A204.1 (cell line): Measurements from ENCODE around the gene ANK3.

Experiments used
- FAIRE-seq: peaks from 2 replicates; lab custom pipeline; 2012; peaks lifted over from hg19 to GRCh38; lab: Jason Lieb, UNC

Gene ANK3

GRCh38 chr10:60413306-60414012 lies 23.8 kb upstream of the ANK3 start:
- no peak for FAIRE-seq

GRCh38 chr10:60410970-60411369 lies 21.3 kb upstream of the ANK3 start:
- FAIRE-seq: no peak

- no peak for FAIRE-seq
These were observed 19.5 kb upstream of the ANK3 start for GRCh38 chr10:60409202-60409601.

GRCh38 chr10:60406182-60406581 lies 16.5 kb upstream of the ANK3 start:
- no peak for FAIRE-seq

DNA sequence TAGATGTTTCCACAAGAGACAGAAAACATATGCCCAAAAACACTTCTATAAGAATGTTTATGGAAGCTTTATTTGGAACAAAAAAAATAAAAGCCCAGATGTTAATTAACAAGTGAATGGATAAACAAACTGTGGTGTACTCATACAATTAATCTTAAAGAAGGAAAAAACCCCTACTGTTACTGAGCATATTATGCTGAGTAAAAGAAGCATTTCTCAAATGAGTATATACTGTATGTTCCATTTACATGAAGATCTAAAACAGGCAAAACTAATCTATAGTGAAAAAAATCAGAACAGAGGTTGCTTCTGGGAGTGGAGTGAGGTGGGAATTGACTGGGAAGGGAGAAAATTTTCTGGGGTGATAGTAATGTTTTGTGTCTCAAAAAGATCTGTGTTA lies 15.5 kb upstream of the ANK3 start:
- no peak for FAIRE-seq

DNA sequence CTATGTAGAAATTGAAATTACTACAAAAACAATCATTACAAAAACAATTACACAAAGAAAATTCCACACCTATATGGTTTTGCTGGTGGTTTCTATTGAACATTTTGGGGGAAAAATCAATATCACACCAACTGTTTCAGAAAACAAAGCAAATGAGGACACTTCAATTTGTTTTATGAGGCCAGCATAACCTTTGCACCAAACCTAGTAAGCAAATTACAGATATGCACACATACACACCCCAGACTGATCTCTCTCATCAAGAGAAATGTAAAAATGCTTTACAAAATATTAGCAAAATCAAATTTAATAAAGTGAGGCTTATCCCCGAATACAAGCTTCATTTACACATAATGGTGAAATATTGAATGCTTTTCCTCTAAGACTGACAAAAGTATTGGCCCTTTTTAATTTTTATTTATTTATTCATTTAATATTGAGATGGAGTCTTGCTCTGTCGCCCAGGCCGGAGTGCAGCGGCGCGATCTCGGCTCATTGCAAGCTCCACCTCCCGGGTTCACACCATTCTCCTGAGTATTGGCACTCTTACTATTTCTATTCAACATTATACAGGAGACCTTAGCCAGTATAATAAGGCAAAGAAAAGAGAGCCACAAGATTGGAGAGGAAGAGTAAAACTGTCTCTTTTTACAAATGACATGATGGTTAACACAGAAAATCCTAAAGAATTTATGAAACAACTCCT lies 13.6 kb upstream of the ANK3 start:
- no peak for FAIRE-seq

GRCh38 chr10:60400366-60400765 lies 10.7 kb upstream of the ANK3 start:
- no peak for FAIRE-seq

GRCh38 chr10:60399328-60399727 lies 9.7 kb upstream of the ANK3 start:
- no peak for FAIRE-seq

DNA sequence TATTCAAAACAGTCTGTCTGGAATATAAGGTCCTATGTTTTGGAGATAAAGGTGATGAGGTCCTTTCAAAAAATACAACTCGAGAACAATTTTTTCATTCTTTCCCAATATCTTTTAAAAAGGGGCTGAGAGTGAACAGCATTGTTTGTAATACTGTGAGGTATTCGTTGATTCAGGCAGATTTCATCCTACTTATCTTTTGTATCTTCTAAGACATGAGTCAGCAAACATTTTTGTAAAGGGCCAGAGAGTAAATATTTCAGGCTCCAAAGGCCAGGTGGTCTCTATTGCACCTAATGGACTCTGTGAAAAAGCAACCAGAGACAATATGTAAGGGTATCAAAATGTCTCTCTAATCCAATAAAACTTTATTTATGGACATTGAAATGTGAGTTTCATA lies 8.1 kb upstream of the ANK3 start:
- FAIRE-seq: no peak

DNA sequence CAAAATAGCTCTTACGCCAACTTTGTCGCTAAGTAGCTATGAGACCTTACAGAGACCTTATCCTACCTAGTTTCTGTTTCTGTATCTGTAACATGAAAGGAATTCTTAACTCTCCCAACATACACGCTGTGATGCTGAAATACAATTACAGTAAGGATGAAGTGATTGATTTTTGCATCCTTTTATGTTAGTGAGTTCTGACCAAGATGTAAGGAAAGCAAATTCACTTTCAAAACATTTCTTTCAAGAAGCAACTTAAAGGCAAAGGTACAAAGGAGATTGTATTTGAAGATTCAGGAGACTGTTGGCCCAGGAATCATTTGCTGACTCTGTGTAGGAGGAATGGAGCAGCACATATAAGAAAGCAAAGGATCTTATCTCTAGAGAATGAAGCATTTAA lies 7.1 kb upstream of the ANK3 start:
- FAIRE-seq: no peak

DNA sequence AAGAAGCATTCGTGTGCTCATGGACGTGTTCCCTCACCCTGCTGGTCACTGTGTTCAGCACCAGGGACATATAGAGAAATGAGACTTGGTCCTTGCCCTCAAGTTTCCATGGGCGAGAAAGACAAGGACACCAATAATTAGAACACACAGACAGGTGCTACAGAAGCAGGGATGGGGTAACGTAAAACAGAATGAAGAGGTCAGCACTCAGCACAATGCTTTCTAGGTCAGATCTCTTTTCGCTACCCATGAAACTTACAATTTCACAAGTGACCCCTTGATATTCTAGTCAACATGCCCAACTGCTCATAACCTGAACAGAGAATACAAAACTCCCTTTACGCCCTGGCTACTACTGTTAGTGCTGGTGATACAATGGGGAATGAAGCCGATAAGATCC lies 6.0 kb upstream of the ANK3 start:
- FAIRE-seq: no peak

DNA sequence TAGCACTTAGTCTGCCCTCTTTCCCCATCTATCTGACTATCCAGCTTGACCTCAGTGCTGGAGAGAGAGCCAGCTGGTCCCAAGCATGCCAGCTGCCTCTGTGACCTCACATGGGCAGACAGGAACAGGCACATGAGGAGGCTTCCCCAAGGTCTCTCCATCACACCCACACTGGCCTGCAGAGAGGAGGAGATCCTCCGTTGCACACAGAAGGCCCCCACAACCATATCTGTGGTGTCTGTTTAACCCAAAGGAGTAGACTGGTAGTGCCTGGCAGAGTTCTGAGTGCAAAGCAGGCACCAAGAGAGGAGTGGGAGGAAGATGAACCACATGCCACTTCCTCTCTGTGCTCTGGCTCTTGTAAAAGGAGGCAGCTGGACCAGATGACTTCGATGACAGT lies 4.8 kb upstream of the ANK3 start:
- no peak for FAIRE-seq

- FAIRE-seq: no peak
These were observed 550 bp upstream of the ANK3 start for GRCh38 chr10:60390224-60390626.

- FAIRE-seq: no peak
These were observed 870 bp downstream of the ANK3 start for GRCh38 chr10:60388709-60389301.

GRCh38 chr10:60388116-60388625 lies 1.5 kb downstream of the ANK3 start:
- FAIRE-seq: no peak

DNA sequence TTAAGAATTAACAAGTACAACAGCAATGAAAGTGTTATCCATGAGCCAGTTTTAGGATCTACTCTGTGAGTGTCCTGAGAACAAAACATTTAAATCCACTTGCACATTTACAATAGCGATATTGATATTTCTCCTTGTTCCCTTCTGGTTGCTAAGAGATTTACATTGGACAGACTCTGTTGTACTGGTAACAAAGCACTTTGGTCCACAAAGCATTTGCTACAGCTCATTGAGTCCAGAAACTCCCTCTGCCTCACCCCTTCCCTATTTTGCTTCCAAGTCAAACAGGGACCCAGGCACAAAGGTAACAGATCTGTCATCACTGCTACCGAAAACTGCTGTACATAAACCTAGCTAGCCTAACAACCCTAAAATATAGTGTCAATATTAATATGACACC lies 2.1 kb downstream of the ANK3 start:
- FAIRE-seq: no peak

GRCh38 chr10:60385399-60385738 lies 4.3 kb downstream of the ANK3 start:
- FAIRE-seq: no peak

GRCh38 chr10:60384708-60385398 lies 4.8 kb downstream of the ANK3 start:
- FAIRE-seq: no peak

GRCh38 chr10:60384011-60384410 lies 5.7 kb downstream of the ANK3 start:
- no peak for FAIRE-seq

- FAIRE-seq: no peak
These were observed 6.6 kb downstream of the ANK3 start for GRCh38 chr10:60382946-60383681.

DNA sequence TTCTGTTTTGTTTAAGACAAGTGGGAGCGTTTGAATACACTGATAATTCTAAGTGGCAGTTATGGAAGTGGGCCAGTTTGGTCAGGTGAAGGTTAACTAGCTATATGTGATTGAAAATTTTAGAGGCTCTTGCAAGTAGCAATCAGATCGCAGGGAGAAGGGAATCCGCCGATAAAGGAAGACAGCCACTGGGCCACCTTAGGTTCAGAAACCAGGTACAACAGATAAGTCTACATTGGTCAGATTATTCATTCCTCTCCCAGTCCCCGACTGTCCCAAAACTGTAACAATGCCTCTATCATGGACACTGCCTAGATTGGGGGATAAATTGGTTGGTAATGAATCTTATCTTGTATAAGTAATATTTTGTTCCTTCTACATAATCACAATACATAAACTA lies 8.9 kb downstream of the ANK3 start:
- FAIRE-seq: no peak

GRCh38 chr10:60377955-60378354 lies 11.7 kb downstream of the ANK3 start:
- FAIRE-seq: no peak

- no peak for FAIRE-seq
These were observed 12.7 kb downstream of the ANK3 start for GRCh38 chr10:60377042-60377352.
